ENCODE data around the gene SGCA. TPM values are rescaled to one million over a fixed set of nuclear protein-coding genes. Genes with fewer than 3 reads are reported as not detected.

The SGCA gene
- total RNA-seq, 3 donors from 2014 or later: not detected

DNA sequence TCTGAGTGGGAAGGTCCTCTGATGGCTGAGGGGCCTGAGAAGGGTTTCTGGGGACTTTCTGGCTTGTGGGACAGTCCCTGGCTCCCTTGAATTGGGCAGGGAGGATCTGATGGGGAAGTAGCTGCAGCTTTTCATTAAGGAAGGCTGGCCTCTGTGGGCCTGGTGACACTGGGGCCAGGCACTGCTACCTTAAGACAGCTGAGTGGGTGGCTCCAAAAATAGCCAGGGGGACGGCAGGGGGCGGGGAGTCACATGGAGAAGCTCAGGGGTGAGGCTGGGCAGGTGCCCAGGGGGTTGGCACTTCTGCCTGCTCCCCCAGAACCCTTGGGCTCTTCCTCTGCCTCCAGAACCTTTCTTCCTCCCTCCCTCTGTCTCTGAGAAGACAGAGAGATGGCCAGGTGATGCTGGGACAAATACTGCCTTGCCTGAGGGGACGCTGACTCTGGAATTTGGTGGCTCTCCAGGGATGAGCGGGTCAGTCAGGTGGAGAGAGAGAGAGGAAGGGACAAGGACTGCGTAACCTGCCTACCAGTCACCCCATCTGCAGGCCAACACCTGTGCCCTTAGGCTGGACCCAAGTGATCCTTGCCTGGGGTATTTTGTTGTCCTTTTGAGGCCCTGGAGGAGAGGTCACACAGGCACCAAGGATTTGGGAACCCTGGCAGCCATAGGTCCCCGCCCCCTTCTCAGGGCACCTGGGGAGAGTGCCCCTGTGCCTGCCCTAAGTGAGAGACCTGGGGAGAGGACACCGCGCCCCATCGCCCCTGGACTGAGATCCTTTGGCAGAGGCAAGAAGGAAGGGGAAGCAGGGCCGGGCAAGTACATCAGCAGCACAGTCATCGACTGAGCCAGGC, 1.7 kb upstream of the SGCA start:
- no peaks in the 10 kb centered on the region for H3K27me3 Mint-ChIP-seq (ENCODE audit: low read depth)
- ATAC-seq (no peak), DNase-seq (no peak)
- no peak overlapping the region for H3K4me3 Mint-ChIP-seq
- H3K36me3 Mint-ChIP-seq (ENCODE audit: insufficient read depth): no peaks in the 10 kb centered on the region
- H3K9me3 Mint-ChIP-seq: no peaks in the 10 kb centered on the region
- H3K4me1 Mint-ChIP-seq (ENCODE audit: low read depth): peaks cover 34% of the 10 kb centered on the region

GRCh38 chr17:50164697-50164988, 1.2 kb upstream of the SGCA start:
- H3K4me1 Mint-ChIP-seq (ENCODE audit: low read depth): peaks cover 38% of the 10 kb centered on the region

GRCh38 chr17:50165066-50165465, 739 bp upstream of the SGCA start:
- H3K4me1 Mint-ChIP-seq (ENCODE audit: low read depth): peaks cover 38% of the 10 kb centered on the region
- no peaks in the 10 kb centered on the region for H3K27me3 Mint-ChIP-seq (ENCODE audit: low read depth)
- no peaks in the 10 kb centered on the region for H3K9me3 Mint-ChIP-seq
- DNase-seq: no peak
- no peak for ATAC-seq
- no peaks in the 10 kb centered on the region for H3K36me3 Mint-ChIP-seq (ENCODE audit: insufficient read depth)
- no peak overlapping the region for H3K4me3 Mint-ChIP-seq

More at GRCh38 chr17:50164697-50164988, 1.2 kb upstream of the SGCA start:
- ATAC-seq: no peak
- no peak for DNase-seq
- H3K4me3 Mint-ChIP-seq: no peak overlapping the region
- H3K36me3 Mint-ChIP-seq (ENCODE audit: insufficient read depth): no peaks in the 10 kb centered on the region
- H3K9me3 Mint-ChIP-seq: no peaks in the 10 kb centered on the region
- no peaks in the 10 kb centered on the region for H3K27me3 Mint-ChIP-seq (ENCODE audit: low read depth)

GRCh38 chr17:50165466-50165865, 339 bp upstream of the SGCA start:
- DNase-seq: no peak
- ATAC-seq: no peak
- no peaks in the 10 kb centered on the region for H3K9me3 Mint-ChIP-seq
- H3K27me3 Mint-ChIP-seq (ENCODE audit: low read depth): no peaks in the 10 kb centered on the region
- H3K4me1 Mint-ChIP-seq (ENCODE audit: low read depth): peaks cover 38% of the 10 kb centered on the region
- H3K4me3 Mint-ChIP-seq: no peak overlapping the region
- H3K36me3 Mint-ChIP-seq (ENCODE audit: insufficient read depth): no peaks in the 10 kb centered on the region

DNA sequence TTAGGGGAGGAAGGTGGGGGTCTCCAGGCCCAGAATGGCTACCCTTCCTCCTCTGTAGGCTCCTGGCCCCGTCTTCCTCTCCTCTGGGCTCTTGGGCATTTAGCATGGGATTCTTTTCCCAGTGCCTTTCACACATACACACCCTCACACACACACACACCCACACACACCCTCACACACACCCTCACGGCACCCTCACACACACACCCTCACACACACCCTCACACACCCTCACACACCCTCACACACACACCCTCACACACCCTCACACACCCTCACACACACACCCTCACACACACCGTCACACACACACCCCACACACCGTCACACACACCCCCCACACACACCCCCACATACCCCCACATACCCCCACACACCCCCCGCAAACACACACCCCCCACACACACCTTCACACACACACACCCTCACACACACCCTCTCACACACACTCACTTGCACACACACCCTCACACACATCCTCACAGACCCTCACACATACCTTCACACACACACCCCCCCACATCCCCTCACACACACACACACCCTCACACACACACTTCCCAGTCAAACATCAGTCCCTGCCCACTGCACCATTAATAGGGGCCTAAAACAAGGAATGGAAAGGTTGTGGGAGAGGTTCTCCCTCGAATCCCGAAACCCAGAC, 845 bp downstream of the SGCA start:
- no peak for DNase-seq

DNA sequence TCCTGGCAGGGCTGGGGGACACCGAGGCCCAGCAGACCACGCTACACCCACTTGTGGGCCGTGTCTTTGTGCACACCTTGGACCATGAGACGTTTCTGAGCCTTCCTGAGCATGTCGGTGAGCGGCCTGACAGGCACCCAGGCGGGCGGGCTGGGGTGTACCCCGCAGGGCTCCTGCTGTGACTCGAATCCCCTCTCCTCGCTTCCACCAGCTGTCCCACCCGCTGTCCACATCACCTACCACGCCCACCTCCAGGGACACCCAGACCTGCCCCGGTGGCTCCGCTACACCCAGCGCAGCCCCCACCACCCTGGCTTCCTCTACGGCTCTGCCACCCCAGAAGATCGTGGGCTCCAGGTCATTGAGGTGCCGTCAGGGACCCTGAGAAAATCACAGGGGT, 1.6 kb downstream of the SGCA start:
- no peak for DNase-seq
- Mint-ChIP-seq H3K36me3 (ENCODE audit: insufficient read depth) (no peaks in the 10 kb centered on the region), H3K4me1 (ENCODE audit: low read depth) (peaks cover 24% of the 10 kb centered on the region), H3K27me3 (ENCODE audit: low read depth) (no peaks in the 10 kb centered on the region), H3K4me3 (no peak overlapping the region), H3K9me3 (no peaks in the 10 kb centered on the region)
- ATAC-seq: no peak

More for the DNA sequence above, 845 bp downstream of the SGCA start:
- no peak for ATAC-seq
- H3K4me1 Mint-ChIP-seq (ENCODE audit: low read depth): peaks cover 31% of the 10 kb centered on the region
- H3K27me3 Mint-ChIP-seq (ENCODE audit: low read depth): no peaks in the 10 kb centered on the region
- H3K4me3 Mint-ChIP-seq: no peak overlapping the region
- H3K36me3 Mint-ChIP-seq (ENCODE audit: insufficient read depth): no peaks in the 10 kb centered on the region
- H3K9me3 Mint-ChIP-seq: no peaks in the 10 kb centered on the region

- no peak for ATAC-seq
- H3K36me3 Mint-ChIP-seq (ENCODE audit: insufficient read depth): no peaks in the 10 kb centered on the region
- no peaks in the 10 kb centered on the region for H3K27me3 Mint-ChIP-seq (ENCODE audit: low read depth)
- no peak overlapping the region for H3K4me3 Mint-ChIP-seq
- peaks cover 19% of the 10 kb centered on the region for H3K4me1 Mint-ChIP-seq (ENCODE audit: low read depth)
- H3K9me3 Mint-ChIP-seq: no peaks in the 10 kb centered on the region
- DNase-seq: no peak
Observed at GRCh38 chr17:50168319-50168718, 2.5 kb downstream of the SGCA start.

GRCh38 chr17:50169121-50169764, 3.4 kb downstream of the SGCA start:
- H3K36me3 Mint-ChIP-seq (ENCODE audit: insufficient read depth): no peaks in the 10 kb centered on the region
- H3K4me3 Mint-ChIP-seq: peak overlapping the region; percentile 63
- peak; percentile 72 to 76 for ATAC-seq
- DNase-seq: peak; percentile 55
- no peaks in the 10 kb centered on the region for H3K27me3 Mint-ChIP-seq (ENCODE audit: low read depth)
- no peaks in the 10 kb centered on the region for H3K9me3 Mint-ChIP-seq
- H3K4me1 Mint-ChIP-seq (ENCODE audit: low read depth): peaks cover 10% of the 10 kb centered on the region

- Mint-ChIP-seq H3K27me3 (ENCODE audit: low read depth) (no peaks in the 10 kb centered on the region), H3K4me1 (ENCODE audit: low read depth) (peaks cover 10% of the 10 kb centered on the region), H3K36me3 (ENCODE audit: insufficient read depth) (no peaks in the 10 kb centered on the region), H3K4me3 (no peak overlapping the region), H3K9me3 (no peaks in the 10 kb centered on the region)
- DNase-seq: no peak
- ATAC-seq: no peak
Observed at GRCh38 chr17:50169881-50170459, 4.2 kb downstream of the SGCA start.

DNA sequence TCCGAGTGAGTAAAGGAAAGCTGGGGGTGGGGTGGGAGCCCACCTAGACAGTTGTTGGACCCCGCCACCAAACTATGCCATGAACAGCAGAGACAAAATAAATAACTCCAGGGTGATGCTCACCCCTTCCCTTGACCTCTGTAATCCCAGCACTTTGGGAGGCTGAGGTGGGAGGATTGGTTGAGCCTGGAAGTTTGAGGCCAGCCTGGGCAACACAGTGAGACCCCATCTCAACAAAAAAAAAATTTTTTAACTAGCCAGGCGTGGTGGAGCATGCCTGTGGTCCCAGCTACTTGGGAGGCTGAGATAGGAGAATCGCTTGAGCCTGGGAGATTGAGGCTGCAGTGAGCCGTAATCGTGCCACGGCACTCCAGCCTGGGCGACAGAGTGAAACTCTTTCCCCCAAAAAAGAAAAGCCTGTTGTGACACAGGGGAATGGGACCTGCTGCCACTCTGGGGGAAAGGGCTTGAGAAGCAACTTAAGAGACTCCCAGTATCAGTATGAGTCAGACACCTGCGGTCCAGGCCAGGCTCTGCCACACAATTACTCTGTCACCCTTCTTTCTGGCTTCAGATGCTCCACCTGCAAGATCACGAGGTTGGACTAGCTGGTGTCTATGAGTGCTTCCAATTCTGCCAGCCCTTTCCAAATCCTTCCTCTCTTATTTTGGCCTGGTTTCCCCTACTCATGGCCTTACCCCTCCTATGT, 5.0 kb downstream of the SGCA start:
- ATAC-seq: peak; percentile 37 to 45
- DNase-seq: no peak

DNA sequence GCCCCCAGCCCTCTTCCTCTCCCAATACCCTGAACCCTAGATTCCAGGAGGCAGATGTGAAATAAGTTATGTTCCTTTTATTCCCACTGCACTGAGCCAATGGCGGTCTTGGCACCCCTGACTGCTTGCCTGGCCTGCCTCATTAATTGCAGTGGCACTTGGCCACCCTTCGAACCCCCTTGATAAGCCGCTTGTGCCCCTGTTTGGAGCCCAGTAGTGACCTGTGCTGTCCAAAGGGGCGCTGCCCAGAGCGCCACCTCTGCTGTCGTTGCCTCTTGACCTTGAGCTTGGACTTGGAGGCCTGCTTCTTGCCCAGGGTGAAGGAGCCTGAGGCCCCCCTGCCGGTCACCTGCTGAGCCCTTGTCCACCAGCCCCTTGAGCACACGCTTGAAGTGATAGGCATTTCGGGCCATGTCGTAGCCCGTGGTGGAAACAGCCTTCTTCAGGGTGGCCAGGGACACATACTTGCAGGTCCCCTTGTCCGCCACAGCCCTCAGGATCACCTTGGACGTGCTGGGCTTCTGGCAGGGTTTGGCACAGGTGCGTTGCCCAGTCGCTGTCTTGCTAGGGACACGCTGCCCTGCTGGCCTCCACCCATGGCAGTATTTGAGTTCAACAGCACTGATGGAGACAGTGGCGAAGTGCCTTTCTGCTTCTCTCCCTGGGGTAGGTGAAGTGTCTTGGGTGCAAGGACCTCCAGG, 5.7 kb downstream of the SGCA start:
- no peak for DNase-seq

More for the DNA sequence above, 5.0 kb downstream of the SGCA start:
- H3K4me1 Mint-ChIP-seq (ENCODE audit: low read depth): peaks cover 10% of the 10 kb centered on the region
- H3K36me3 Mint-ChIP-seq (ENCODE audit: insufficient read depth): no peaks in the 10 kb centered on the region
- H3K27me3 Mint-ChIP-seq (ENCODE audit: low read depth): no peaks in the 10 kb centered on the region
- H3K4me3 Mint-ChIP-seq: no peak overlapping the region
- no peaks in the 10 kb centered on the region for H3K9me3 Mint-ChIP-seq

DNA sequence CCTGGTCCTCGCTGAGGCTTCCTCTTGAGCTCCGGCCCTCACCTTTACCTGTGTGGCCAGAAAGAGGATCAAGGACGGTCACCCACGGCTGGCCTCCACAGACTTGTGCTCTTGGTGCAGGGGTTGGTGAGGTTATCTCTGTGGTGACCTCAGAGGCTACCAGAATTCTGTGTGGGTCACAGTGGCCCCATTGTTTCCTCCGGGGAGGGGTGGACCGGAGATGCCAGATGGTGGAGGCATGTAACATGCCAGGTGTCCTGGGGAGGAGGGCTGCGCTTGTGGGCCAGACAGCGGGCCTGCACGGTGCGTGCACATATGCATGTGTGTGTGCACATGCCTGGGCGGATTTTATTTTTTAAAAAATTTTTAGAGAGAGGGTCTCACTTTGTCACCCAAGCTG, 6.3 kb downstream of the SGCA start:
- DNase-seq (no peak), ATAC-seq (no peak)
- Mint-ChIP-seq H3K4me1 (ENCODE audit: low read depth) (peaks cover 10% of the 10 kb centered on the region), H3K27me3 (ENCODE audit: low read depth) (no peaks in the 10 kb centered on the region), H3K4me3 (no peak overlapping the region), H3K9me3 (no peaks in the 10 kb centered on the region), H3K36me3 (ENCODE audit: insufficient read depth) (no peaks in the 10 kb centered on the region)

More for the DNA sequence above, 5.7 kb downstream of the SGCA start:
- Mint-ChIP-seq H3K27me3 (ENCODE audit: low read depth) (no peaks in the 10 kb centered on the region), H3K4me1 (ENCODE audit: low read depth) (peaks cover 10% of the 10 kb centered on the region), H3K4me3 (no peak overlapping the region), H3K36me3 (ENCODE audit: insufficient read depth) (no peaks in the 10 kb centered on the region), H3K9me3 (no peaks in the 10 kb centered on the region)
- no peak for ATAC-seq

DNA sequence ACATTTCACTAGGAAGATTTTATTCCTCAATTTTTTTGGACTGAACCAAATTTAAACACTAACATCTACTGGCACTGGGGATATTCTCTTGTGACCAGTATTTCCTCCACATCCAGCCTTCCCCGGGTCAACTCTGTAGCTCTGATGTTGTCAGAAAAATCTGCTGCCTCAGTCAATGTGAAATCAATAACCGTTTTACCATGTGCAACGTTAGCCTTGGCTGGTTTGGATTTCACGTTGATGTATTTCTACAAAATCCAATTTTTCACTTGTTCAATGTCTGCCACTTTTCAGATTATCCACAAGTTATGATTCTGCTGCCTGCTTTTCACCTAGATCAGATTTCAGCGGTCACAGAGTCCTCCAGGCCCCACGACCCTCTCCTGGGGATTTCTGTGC, 7.1 kb downstream of the SGCA start:
- H3K4me1 Mint-ChIP-seq (ENCODE audit: low read depth): peaks cover 10% of the 10 kb centered on the region

More for the DNA sequence above, 7.1 kb downstream of the SGCA start:
- Mint-ChIP-seq H3K4me3 (no peak overlapping the region), H3K36me3 (ENCODE audit: insufficient read depth) (no peaks in the 10 kb centered on the region), H3K9me3 (no peaks in the 10 kb centered on the region), H3K27me3 (ENCODE audit: low read depth) (no peaks in the 10 kb centered on the region)
- DNase-seq: no peak
- ATAC-seq: no peak
